HG03342 (cell line): ENCODE results near the gene H6PD.
"Not testable (repeated sequence)": the region's sequence is repeated elsewhere in the genome, so short reads cannot be mapped to it uniquely, and the experiment has no call there.

ENCODE experiments used
- ATAC-seq: cut with Tn5 transposase; IDR thresholded peaks from one replicate; pipeline ENCODE4 v1.9.1; 2021; ENCODE audit warnings: mild to moderate bottlenecking, moderate library complexity; ENCODE audit not compliant: unreplicated experiment

Gene H6PD

GRCh38 chr1:9294910-9295636, 60.5 kb downstream of the H6PD start:
- no peak for ATAC-seq

- no peak for ATAC-seq
Measured at GRCh38 chr1:9295884-9296283, 61.3 kb downstream of the H6PD start.

- ATAC-seq: no peak
Measured at GRCh38 chr1:9296850-9297249, 62.3 kb downstream of the H6PD start.

GRCh38 chr1:9297831-9298230, 63.3 kb downstream of the H6PD start:
- ATAC-seq: no peak

- no peak for ATAC-seq
Measured at GRCh38 chr1:9298282-9298681, 63.7 kb downstream of the H6PD start.

GRCh38 chr1:9299571-9300541, 65.3 kb downstream of the H6PD start:
- ATAC-seq: not testable (repeated sequence)

GRCh38 chr1:9300573-9300972, 66.0 kb downstream of the H6PD start:
- ATAC-seq: no peak

GRCh38 chr1:9302745-9303524, 68.4 kb downstream of the H6PD start:
- ATAC-seq: no peak

- ATAC-seq: no peak
Measured at GRCh38 chr1:9303916-9304315, 69.3 kb downstream of the H6PD start.

GRCh38 chr1:9305216-9305615, 70.6 kb downstream of the H6PD start:
- no peak for ATAC-seq

- no peak for ATAC-seq
Measured at GRCh38 chr1:9306006-9306405, 71.4 kb downstream of the H6PD start.

- ATAC-seq: no peak
Measured at GRCh38 chr1:9307303-9307702, 72.7 kb downstream of the H6PD start.

GRCh38 chr1:9308236-9308785, 73.7 kb downstream of the H6PD start:
- ATAC-seq: no peak

- no peak for ATAC-seq
Measured at GRCh38 chr1:9309080-9309479, 74.5 kb downstream of the H6PD start.

- no peak for ATAC-seq
Measured at GRCh38 chr1:9309991-9310390, 75.4 kb downstream of the H6PD start.

- no peak for ATAC-seq
Measured at GRCh38 chr1:9311029-9311428, 76.5 kb downstream of the H6PD start.

GRCh38 chr1:9311479-9311878, 76.9 kb downstream of the H6PD start:
- ATAC-seq: no peak

GRCh38 chr1:9312168-9312720, 77.7 kb downstream of the H6PD start:
- no peak for ATAC-seq

- ATAC-seq: no peak
Measured at GRCh38 chr1:9313576-9313975, 79.0 kb downstream of the H6PD start.

- no peak for ATAC-seq
Measured at GRCh38 chr1:9314111-9314510, 79.5 kb downstream of the H6PD start.
